Measurements from ENCODE around the gene DEPDC1B.
"Not testable (repeated sequence)": the region's sequence is repeated elsewhere in the genome, so short reads cannot be mapped to it uniquely, and the experiment has no call there.

DEPDC1B gene, protein sequence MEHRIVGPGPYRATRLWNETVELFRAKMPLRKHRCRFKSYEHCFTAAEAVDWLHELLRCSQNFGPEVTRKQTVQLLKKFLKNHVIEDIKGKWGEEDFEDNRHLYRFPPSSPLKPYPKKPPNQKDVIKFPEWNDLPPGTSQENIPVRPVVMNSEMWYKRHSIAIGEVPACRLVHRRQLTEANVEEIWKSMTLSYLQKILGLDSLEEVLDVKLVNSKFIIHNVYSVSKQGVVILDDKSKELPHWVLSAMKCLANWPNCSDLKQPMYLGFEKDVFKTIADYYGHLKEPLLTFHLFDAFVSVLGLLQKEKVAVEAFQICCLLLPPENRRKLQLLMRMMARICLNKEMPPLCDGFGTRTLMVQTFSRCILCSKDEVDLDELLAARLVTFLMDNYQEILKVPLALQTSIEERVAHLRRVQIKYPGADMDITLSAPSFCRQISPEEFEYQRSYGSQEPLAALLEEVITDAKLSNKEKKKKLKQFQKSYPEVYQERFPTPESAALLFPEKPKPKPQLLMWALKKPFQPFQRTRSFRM

DNA sequence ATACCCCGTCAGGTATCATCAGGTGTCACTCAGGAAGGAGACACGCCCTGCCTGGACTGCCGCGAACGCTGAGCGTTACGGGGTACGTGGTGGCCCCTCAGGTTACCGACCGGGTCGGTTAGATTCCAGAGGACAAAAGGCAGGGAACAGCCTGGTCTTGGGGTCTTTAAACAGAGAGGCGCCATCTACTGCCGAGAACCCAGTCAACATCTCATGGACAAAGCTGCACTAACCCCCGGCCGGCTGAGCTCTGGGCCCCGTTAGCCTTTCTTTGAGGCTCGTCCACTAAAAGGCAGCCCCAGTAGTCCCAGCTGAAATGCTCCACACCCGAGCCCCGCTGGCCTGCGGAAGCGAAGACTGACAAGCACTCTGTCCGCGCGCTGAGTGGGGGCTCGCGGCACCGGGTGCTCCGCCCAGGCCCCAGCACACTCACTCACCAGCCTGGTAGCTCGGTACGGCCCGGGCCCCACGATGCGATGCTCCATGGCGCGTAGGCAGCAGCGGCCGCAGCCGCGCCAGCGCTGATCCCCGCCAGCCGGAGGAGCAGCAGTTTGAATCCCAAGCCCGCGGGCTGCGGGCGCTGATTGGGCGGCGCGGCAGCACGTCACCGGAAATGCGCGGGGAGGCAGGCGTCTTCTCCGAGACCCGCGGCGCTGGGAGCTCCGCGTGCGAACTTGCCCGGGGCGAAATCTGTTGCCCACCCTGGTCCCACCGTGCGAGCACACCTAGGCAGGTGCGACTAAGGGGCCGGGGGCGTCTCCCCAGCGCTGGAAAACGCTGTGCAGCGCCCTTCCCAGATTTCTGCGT, at the start of gene DEPDC1B:
TSS of gene DEPDC1B (minus strand) at position 558 of the 807 bp plus-strand sequence. CDS start at position 485, 73 bp downstream.
- peak; percentile 55 to 81 (median 72) for DNase-seq

- DNase-seq, result no peak
Measured at GRCh38 chr5:60744682-60745081, 44.7 kb upstream of the DEPDC1B start.

DNA sequence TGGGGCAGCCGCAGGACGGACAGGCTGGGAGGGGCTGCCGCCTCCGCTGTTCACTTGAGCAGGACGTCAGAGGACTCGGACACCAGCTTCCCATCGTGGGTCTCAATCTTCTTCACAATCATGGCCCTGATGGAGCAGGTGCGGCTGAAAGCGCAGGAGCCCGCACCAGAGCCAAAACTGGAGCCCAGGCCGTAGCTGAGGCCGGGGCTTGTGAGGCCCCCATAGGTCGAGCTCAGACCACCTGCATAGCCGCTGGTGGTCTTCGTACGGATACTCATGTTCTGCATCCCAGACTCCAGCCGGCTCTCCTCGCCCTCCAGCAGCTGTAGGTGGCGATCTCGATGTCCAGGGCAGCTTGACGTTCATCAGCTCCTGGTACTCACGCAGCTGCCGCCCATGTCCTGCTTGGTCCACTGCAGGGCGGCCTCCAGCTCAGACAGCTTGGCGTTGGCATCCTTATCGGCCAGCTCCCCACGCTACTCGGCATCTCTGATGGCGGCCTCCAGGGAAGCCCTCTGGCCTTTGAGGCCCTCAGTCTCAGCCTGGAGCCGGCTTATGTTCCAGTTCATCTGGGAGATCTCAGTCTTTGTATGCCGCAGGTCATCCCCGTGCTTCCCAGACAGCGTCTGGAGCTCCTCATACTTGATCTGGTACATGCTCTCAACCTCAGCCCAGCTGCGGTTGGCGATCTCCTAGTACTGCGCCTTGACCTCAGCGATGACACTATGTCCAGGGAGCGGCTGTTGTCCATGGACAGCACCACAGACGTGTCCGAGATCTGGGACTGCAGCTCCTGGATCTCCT, 43.7 kb upstream of the DEPDC1B start:
- no peak for DNase-seq

GRCh38 chr5:60740322-60740721, 40.4 kb upstream of the DEPDC1B start:
- no peak for DNase-seq

GRCh38 chr5:60738933-60739332, 39.0 kb upstream of the DEPDC1B start:
- no peak for DNase-seq

DNA sequence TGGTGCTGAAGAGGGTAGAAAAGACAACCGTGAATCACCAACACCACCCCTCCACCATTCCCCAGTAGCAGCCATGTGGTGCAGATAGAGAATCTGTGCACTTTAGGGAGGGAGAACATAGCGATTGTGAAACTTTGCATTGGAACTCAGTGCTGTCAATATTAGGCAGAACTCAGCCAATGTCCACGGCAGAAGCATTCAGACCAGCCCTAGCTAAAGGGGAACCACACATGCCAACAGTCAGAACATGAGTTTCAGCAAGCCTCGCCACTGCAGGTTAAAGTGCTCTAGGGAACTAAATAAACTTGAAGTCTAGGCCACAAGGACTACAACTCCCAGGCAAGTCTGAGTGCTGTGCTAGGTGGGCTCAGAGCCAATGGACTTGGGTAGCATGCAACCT, 38.5 kb upstream of the DEPDC1B start:
- no peak for DNase-seq

GRCh38 chr5:60730858-60731257, 30.9 kb upstream of the DEPDC1B start:
- not testable (repeated sequence) for DNase-seq

DNA sequence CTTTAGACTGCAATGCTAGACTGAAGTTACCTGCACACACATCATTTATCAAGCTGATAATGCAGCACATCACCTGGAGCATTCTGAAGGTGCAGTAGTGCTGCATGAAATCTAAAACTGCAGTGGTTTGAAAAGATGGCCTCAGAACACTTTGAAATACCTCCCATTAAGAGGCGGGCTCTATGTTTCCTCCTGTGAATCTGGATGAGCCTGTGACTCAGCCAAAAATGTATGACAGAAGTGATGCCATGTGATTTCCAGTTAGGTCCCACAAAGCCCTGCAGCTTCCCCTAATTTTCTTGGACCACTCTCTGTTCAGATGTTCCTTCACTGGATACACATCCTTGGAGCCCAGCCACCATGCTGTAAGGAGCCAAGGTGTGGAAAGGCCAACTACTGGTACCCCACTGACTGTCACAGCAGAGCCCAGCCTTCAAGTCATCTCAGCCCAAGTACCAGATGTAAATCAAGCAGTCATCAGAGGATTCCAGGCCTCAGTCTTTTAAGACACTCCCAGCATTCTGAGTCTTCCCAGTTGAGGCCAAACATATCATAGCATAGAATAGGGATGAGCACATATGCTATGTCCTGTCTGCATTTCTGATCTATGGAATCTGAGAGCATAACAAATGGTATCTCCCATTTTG, 27.2 kb upstream of the DEPDC1B start:
- DNase-seq, result no peak

GRCh38 chr5:60724126-60724525, 24.2 kb upstream of the DEPDC1B start:
- no peak for DNase-seq

DNA sequence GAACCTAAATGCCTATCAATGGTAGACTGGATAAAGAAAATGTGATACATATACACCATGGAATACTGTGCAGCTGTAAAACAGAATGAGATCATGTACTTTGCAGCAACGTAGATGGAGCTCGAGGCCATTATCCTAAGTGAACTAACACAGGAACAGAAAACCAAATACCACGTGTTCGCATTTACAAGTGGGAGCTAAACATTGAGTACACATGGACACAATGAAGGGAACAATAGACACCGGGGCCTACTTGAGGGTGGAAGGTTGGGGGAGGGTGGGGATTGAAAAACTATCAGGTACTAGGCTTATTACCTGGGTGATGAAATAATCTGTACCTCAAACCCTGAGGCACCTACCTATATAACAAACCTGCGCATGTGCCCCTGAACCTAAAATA, 22.4 kb upstream of the DEPDC1B start:
- no peak for DNase-seq

- DNase-seq, result no peak
Measured at GRCh38 chr5:60719329-60719728, 19.4 kb upstream of the DEPDC1B start.

- DNase-seq, result no peak
Measured at GRCh38 chr5:60718166-60718892, 18.4 kb upstream of the DEPDC1B start.

- not testable (repeated sequence) for DNase-seq
Measured at GRCh38 chr5:60715201-60715928, 15.4 kb upstream of the DEPDC1B start.

DNA sequence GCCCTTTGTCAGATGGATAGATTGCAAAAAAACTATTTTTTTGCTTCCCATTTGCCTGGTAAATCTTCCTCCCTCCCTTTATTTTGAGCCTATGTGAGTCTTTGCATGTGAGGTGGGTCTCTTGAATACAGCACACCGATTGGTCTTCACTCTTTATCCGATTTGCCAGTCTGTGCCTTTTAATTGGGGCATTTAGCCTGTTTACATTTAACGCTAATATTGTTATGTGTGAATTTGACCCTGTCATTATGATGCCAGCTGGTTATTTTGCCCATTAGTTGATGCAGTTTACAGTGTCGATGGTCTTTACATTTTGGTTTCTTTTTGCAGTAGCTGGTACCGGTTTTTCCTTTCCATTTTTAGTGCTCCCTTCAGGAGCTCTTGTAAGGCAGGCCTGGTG, 13.0 kb upstream of the DEPDC1B start:
- no peak for DNase-seq

DNA sequence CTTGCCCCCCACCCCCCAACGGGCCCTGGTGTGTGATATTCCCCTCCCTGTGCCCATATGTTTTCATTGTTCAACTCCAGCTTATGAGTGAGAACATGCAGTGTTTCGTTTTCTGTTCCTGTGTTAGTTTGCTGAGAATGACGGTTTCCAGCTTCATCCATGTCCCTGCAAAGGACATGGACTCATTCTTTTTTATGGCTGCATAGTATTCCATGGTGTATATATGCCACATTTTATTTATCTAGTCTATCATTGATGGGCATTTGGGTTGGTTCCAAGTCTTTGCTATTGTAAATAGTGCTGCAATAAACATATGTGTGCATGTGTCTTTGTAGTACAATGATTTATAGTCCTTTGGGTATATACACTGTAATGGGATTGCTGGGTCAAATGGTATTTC, 11.9 kb upstream of the DEPDC1B start:
- not testable (repeated sequence) for DNase-seq

- DNase-seq, result no peak
Measured at GRCh38 chr5:60710362-60710761, 10.4 kb upstream of the DEPDC1B start.

DNA sequence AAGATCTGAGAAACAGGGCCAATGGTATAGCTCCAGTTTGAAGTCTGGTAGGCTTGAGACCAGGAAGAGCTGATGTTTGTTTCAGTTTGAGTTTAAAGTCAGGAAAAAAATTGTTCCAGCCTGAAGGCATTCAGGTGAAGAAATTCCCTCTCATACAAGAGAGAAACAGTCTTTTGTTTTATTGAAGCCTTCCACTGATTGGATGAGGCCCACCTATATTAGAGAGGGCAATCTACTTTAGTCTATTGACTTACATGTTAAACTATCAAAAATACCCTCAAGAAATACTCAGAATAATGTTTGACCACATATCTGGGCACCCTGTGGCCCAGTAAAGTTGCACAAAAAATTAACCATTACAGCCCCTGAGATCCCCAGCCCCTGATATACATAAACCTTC, 5.2 kb upstream of the DEPDC1B start:
- DNase-seq, result no peak

GRCh38 chr5:60703944-60704343, 4.0 kb upstream of the DEPDC1B start:
- DNase-seq, result no peak

DNA sequence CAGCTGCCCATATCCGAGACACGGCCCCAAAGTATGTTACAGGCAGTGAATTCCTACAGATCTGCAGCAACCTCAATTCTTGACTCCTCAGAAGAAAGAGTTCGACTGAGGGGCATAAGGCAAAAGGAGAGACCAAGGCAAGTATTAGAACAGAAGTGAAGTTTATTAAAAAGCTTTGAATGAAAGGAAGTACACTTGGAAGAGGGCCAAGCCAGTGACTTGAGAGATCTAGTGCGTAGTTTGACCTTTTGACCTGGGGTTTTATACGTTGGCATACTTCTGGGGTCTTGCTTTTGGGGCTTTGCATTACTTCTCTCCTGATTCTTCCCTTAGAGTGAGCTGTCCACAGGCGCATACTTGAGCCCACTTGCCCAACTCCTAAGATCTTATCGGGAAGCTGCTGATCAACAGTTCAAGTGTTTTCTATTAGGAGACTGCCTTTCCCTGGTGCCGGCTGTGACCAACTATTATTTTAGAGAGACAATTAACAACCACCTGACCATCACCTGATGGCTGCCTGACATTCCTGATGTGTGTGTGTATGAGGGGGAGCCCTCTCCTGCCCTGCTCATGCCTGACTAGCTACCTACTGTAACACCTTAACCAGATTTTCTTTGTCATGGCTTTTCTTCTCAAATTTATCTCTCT, 1.5 kb upstream of the DEPDC1B start:
- DNase-seq, result no peak

DNA sequence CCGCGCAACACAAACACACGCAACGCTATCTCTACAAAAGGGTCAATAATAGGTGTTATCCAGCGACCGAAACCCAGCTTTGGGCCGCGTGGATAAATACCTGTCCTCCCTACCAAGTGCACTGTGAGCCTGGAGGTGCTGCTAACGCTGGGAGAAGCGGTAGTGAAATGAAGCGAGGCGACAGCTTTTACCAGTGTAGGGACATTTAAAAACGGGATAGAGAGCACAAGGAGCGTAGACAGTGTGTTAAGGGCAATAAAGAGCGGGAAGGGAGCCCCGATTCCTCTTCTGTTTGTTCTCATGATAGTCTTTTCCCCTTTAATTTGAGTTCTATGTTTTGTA, 421 bp upstream of the DEPDC1B start:
- no peak for DNase-seq

DNA sequence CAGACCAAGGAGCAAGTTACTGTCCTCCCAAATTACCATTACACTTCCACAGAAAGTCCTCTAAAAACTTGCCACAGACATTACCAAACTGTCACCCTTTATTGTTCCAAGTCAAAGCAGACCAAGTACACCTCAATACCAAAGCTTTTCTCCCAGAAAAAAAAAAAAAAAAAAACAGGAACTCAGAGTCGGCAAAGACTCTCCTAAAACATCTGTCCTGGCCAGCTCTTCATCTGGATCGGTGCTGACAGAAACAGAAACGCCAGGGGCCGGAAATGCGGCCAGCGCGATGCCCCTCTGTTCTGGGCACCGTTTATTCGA, 718 bp downstream of the DEPDC1B start:
- DNase-seq, result peak in 1 of 6 experiments; percentile 12

Data from stimulated activated naive CD4-positive, alpha-beta T cell (primary cell).